BJ (cell line): Measurements from ENCODE around the gene TRPM2. TPM values are rescaled to one million over a fixed set of nuclear protein-coding genes. Genes with fewer than 3 reads are reported as not detected.

Experiments
- CTCF ChIA-PET: fragments of 350-600 bp; formaldehyde crosslinking; extraction: SDS; loops from one replicate; lab custom pipeline; 2021; ENCODE audit warnings: antibody characterized with exemption, inconsistent platforms; lab: Yijun Ruan, JAX
- POLR2A ChIA-PET: fragments of 300-600 bp; sonication (Branson Sonifier 250); formaldehyde crosslinking; extraction: SDS; loops from one replicate; lab custom pipeline; 2021; ENCODE audit warnings: antibody characterized with exemption; lab: Charles Lee
- DNase-seq: peaks from one replicate; pipeline ENCODE4 v3.0.0-alpha.2; 2011; ENCODE audit warnings: low read depth
- H3K27me3 ChIP-seq: 2 replicates; pipeline ENCODE4 v1.6.0; 2011; ENCODE audit warnings: low read length; ENCODE audit not compliant: control insufficient read depth, insufficient read depth
- H3K36me3 ChIP-seq: 2 replicates; pipeline ENCODE4 v1.5.1; 2011; ENCODE audit warnings: low read length; ENCODE audit not compliant: control insufficient read depth, insufficient read depth
- H3K4me3 ChIP-seq: 2 replicates; pipeline ENCODE4 v1.5.1; 2011; ENCODE audit warnings: low read depth, mild to moderate bottlenecking, control low read depth, low read length
- CTCF ChIP-seq: IDR thresholded peaks from 2 replicates; pipeline ENCODE4 v1.5.1; 2011; ENCODE audit warnings: low read depth, mild to moderate bottlenecking, control low read depth, inconsistent platforms, low read length, moderate library complexity; ENCODE audit not compliant: insufficient read depth
- polyA plus RNA-seq: library from polyadenylated mRNA; depleted of rRNA; stranded (reverse); fragments of >200 nt; gene quantifications from 2 replicates; pipeline ENCODE4 v1.2.3, GENCODE V29; 2011

TRPM2 gene
- polyA plus RNA-seq, 1 experiment = not detected

- TF ChIP-seq CTCF = no peak
- Histone ChIP-seq H3K27me3 (no peaks in the 10 kb centered on the region), H3K36me3 (peaks cover 65% of the 10 kb centered on the region), H3K4me3 (no peak overlapping the region)
- POLR2A ChIA-PET = no interaction called here
- DNase-seq = no peak
- CTCF ChIA-PET = interaction anchor here (1.1 kb wide), 1 partner anchor 10 kb away, joined by 3 read pairs; no protein-coding TSS in a partner anchor
These were observed 39.3 kb upstream of the TRPM2 start for GRCh38 chr21:44314128-44314527.

GRCh38 chr21:44314561-44314960, 38.9 kb upstream of the TRPM2 start:
- CTCF ChIA-PET = interaction anchor here (1.1 kb wide), 1 partner anchor 10 kb away, joined by 3 read pairs; no protein-coding TSS in a partner anchor
- no peak for DNase-seq
- TF ChIP-seq CTCF = no peak
- Histone ChIP-seq H3K4me3 (no peak overlapping the region), H3K36me3 (peaks cover 67% of the 10 kb centered on the region), H3K27me3 (no peaks in the 10 kb centered on the region)
- POLR2A ChIA-PET = no interaction called here

GRCh38 chr21:44315691-44316203, 37.7 kb upstream of the TRPM2 start:
- peaks cover 66% of the 10 kb centered on the region for H3K36me3 ChIP-seq
- H3K4me3 ChIP-seq = no peak overlapping the region
- POLR2A ChIA-PET = no interaction called here
- no peak for DNase-seq
- CTCF ChIA-PET = interaction anchor here (1.0 to 1.9 kb wide), 2 partner anchors 9 to 11 kb away, joined by 3 to 8 read pairs; no protein-coding TSS in a partner anchor
- no peak for TF ChIP-seq CTCF
- no peaks in the 10 kb centered on the region for H3K27me3 ChIP-seq

- Histone ChIP-seq H3K36me3 (peaks cover 63% of the 10 kb centered on the region), H3K4me3 (no peak overlapping the region), H3K27me3 (no peaks in the 10 kb centered on the region)
- ChIA-PET POLR2A (no interaction called here), CTCF (interaction anchor here (1.0 to 1.9 kb wide), 2 partner anchors 8 to 12 kb away, joined by 3 to 8 read pairs; no protein-coding TSS in a partner anchor)
- no peak for DNase-seq
- no peak for TF ChIP-seq CTCF
These were observed 37.0 kb upstream of the TRPM2 start for GRCh38 chr21:44316277-44316900.

GRCh38 chr21:44317241-44317782, 36.1 kb upstream of the TRPM2 start:
- DNase-seq = no peak
- peaks cover 60% of the 10 kb centered on the region for H3K36me3 ChIP-seq
- ChIA-PET CTCF (no interaction called here), POLR2A (no interaction called here)
- no peak overlapping the region for H3K4me3 ChIP-seq
- TF ChIP-seq CTCF = no peak
- no peaks in the 10 kb centered on the region for H3K27me3 ChIP-seq
